ENCODE data around the gene ADCY2.

- TF ChIP-seq CTCF (IDR thresholded peaks at IDR 0.05) (no peak), POLR2A (IDR thresholded peaks at IDR 0.05) (no peak)
Measured at GRCh38 chr5:7474821-7475403, 79.0 kb downstream of the ADCY2 start.

Data from right lobe of liver (tissue), 4 donors.